Osteocyte (in vitro differentiated cells): Measurements from ENCODE around the gene AFDN. TPM values are rescaled to one million over a fixed set of nuclear protein-coding genes. Genes with fewer than 3 reads are reported as not detected.

Experiments used
- DNase-seq: peaks from one replicate; pipeline ENCODE4 v3.0.0; 2021; ENCODE audit warnings: mixed read lengths; ENCODE audit not compliant: unreplicated experiment; ENCODE audit errors: extremely low spot score
- H3K27ac Mint-ChIP-seq: one replicate; pipeline ENCODE4 v1.8.0; 2021; ENCODE audit warnings: mild to moderate bottlenecking, mixed read lengths; ENCODE audit not compliant: unreplicated experiment
- H3K27me3 Mint-ChIP-seq: one replicate; pipeline ENCODE4 v1.8.0; 2021; ENCODE audit warnings: mixed read lengths; ENCODE audit not compliant: unreplicated experiment
- H3K36me3 Mint-ChIP-seq: one replicate; pipeline ENCODE4 v1.8.0; 2021; ENCODE audit warnings: mixed read lengths; ENCODE audit not compliant: unreplicated experiment
- H3K4me1 Mint-ChIP-seq: one replicate; pipeline ENCODE4 v1.8.0; 2021; ENCODE audit warnings: mixed read lengths; ENCODE audit not compliant: unreplicated experiment
- H3K4me3 Mint-ChIP-seq: one replicate; pipeline ENCODE4 v1.8.0; 2021; ENCODE audit warnings: mild to moderate bottlenecking, moderate library complexity, mixed read lengths; ENCODE audit not compliant: unreplicated experiment
- H3K9me3 Mint-ChIP-seq: one replicate; pipeline ENCODE4 v1.8.0; 2021; ENCODE audit warnings: mixed read lengths; ENCODE audit not compliant: unreplicated experiment
- total RNA-seq: library from RNA; stranded (reverse); gene quantifications from 2 replicates; pipeline ENCODE4 v1.2.1, GENCODE V29; 2021
- TF ChIP-seq, protein P1 (sequence below): fragments of 200-600 bp; sonication (generic); IDR thresholded peaks from 2 replicates; pipeline ENCODE4 v1.5.0; 2021; ENCODE audit warnings: antibody characterized with exemption, mild to moderate bottlenecking, moderate library complexity

Gene AFDN
- total RNA-seq, 1 donor from 2014 or later: 67.3 TPM

DNA sequence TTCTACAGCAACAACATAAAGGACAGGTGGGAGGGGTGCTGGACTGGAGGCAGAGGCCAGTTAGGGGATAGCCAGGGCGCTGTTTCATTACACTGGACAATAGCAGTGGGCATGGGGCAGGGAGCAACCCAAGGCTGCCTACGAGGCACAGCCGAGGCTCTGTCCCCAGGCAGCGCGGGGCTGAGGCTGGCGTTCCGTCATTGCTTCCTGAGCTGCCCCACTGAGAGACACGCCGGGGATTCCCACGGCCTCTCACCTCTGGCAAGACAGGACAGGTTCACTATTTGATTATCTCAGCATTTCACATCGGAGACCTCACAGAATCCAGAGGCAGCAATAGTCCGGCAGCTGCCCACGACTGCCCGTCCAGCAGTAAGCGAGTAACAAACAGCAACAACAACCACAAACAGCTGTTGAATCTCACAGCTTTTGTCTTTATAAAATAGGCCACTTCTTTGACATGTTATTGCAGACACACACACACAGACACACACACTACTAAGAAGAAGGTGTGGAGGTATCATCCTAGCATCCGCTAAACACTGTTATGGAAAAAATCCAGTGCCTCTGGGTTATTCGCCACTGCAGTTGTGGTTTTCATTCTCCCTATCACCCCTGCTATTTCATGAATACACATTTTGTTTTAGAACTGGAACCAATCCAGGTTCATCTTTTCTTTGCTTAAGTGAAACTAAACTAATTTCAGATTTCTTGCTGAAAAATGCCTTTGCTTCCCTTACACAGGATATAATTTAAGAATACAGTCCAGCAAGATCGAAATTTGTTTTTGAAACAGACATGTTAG, 190.2 kb downstream of the AFDN start:
- peaks cover 28% of the 10 kb centered on the region for H3K27me3 Mint-ChIP-seq
- TF ChIP-seq, protein P1, sequence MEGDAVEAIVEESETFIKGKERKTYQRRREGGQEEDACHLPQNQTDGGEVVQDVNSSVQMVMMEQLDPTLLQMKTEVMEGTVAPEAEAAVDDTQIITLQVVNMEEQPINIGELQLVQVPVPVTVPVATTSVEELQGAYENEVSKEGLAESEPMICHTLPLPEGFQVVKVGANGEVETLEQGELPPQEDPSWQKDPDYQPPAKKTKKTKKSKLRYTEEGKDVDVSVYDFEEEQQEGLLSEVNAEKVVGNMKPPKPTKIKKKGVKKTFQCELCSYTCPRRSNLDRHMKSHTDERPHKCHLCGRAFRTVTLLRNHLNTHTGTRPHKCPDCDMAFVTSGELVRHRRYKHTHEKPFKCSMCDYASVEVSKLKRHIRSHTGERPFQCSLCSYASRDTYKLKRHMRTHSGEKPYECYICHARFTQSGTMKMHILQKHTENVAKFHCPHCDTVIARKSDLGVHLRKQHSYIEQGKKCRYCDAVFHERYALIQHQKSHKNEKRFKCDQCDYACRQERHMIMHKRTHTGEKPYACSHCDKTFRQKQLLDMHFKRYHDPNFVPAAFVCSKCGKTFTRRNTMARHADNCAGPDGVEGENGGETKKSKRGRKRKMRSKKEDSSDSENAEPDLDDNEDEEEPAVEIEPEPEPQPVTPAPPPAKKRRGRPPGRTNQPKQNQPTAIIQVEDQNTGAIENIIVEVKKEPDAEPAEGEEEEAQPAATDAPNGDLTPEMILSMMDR: no peak
- peaks cover 15% of the 10 kb centered on the region for H3K9me3 Mint-ChIP-seq
- no peak overlapping the region for H3K4me3 Mint-ChIP-seq
- H3K4me1 Mint-ChIP-seq: peaks cover 8% of the 10 kb centered on the region
- DNase-seq: peak; percentile 66
- no peak overlapping the region for H3K27ac Mint-ChIP-seq
- no peaks in the 10 kb centered on the region for H3K36me3 Mint-ChIP-seq

DNA sequence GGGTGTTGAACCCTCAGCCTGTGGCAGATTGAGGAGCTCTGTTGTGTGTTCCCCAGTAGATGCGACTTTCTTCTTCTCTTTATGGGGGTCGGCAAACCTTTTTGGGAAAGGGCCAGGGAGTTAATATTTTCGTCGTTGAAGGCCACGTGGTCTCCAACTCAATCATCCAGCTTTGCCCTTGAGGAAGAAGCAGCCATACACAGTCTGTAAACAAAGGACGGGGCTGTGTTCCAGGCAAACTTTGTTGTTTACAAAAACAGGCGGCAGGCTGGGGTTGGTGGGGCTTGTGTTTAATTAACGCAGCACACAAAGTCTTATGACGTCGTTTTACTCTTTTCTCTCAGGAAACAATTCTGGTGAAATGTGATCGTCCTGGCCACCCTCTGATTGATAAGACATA, 190.9 kb downstream of the AFDN start:
- Mint-ChIP-seq H3K27me3 (peaks cover 34% of the 10 kb centered on the region), H3K4me1 (peaks cover 8% of the 10 kb centered on the region), H3K36me3 (no peaks in the 10 kb centered on the region), H3K27ac (no peak overlapping the region), H3K9me3 (peaks cover 13% of the 10 kb centered on the region), H3K4me3 (no peak overlapping the region)
- peak; percentile 30 for DNase-seq
- TF ChIP-seq, protein P1: no peak

DNA sequence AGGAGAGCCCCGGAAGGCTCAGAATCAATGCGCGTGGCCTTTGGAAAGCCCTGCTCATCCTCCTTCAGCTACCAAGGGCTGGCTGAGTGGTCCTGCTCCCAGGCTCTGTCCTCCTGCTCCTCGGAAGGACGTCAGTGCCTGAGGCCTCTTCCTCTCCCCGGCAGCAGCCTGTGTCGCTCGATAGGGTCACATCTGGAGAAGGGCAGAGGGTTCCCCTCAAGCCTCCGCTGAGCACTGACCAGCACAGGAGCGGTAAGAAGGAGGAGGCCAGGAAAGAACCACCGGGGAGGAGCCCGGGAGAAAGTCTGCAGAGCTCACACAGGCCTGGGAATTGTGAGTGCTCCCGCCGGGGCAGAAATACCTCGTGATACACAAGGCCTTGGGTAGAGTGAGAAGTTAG, 192.0 kb downstream of the AFDN start:
- no peaks in the 10 kb centered on the region for H3K36me3 Mint-ChIP-seq
- H3K4me1 Mint-ChIP-seq: peaks cover 8% of the 10 kb centered on the region
- peaks cover 13% of the 10 kb centered on the region for H3K9me3 Mint-ChIP-seq
- peak; percentile 68 for DNase-seq
- no peak overlapping the region for H3K27ac Mint-ChIP-seq
- TF ChIP-seq, protein P1: no peak
- peaks cover 34% of the 10 kb centered on the region for H3K27me3 Mint-ChIP-seq
- H3K4me3 Mint-ChIP-seq: no peak overlapping the region

DNA sequence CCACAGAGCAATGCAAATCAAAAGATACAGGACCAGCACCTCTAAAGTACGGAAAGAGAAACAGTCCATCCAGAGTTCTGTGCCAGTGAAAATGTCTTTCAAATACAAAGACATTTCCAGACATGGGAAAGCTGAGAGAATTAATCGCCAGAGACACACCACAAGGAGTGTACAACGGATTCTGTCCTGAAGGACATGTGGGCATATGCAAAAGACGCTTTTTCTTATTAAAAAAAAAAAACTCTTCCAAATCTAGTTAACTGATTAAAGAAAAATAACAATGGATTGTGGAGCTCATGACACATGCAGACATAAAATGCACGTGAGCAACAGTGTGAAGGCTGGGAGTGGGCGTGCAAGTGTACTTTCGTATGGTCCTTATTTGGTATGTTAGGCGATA, 193.5 kb downstream of the AFDN start:
- H3K9me3 Mint-ChIP-seq: peaks cover 7% of the 10 kb centered on the region
- H3K36me3 Mint-ChIP-seq: no peaks in the 10 kb centered on the region
- no peak for DNase-seq
- H3K4me3 Mint-ChIP-seq: no peak overlapping the region
- TF ChIP-seq, protein P1: no peak
- peaks cover 34% of the 10 kb centered on the region for H3K27me3 Mint-ChIP-seq
- no peak overlapping the region for H3K27ac Mint-ChIP-seq
- peaks cover 13% of the 10 kb centered on the region for H3K4me1 Mint-ChIP-seq

DNA sequence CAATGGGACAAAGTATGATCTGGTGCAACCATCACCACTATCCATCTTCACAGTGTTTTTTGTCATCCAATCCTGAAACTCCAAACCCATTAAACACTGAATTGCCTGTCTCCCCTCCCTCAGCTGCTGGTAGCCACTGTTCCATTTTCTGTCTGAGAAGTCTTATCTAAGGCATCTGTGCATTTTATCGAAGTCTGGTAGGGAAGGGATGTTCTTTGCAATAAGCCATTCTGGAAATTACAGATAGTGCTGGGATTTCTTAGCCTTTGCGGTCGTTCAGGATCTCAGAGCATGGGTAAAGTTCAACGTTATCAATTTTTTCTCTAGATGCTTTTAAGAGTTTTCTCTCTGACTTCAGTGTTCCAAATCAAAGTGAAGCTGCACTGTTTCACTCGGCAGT, 194.9 kb downstream of the AFDN start:
- peaks cover 12% of the 10 kb centered on the region for H3K4me1 Mint-ChIP-seq
- TF ChIP-seq, protein P1: no peak
- H3K4me3 Mint-ChIP-seq: no peak overlapping the region
- peaks cover 3% of the 10 kb centered on the region for H3K9me3 Mint-ChIP-seq
- peaks cover 34% of the 10 kb centered on the region for H3K27me3 Mint-ChIP-seq
- H3K36me3 Mint-ChIP-seq: no peaks in the 10 kb centered on the region
- no peak overlapping the region for H3K27ac Mint-ChIP-seq
- DNase-seq: no peak

Other genes with a start within 250 kb of the AFDN start
- not detected in 2 replicates for gene KIF25, start 170.8 kb downstream of the AFDN start, total RNA-seq